Endothelial cell of umbilical vein (primary cell): ENCODE data around the gene FBXO24. TPM values are rescaled to one million over a fixed set of nuclear protein-coding genes. Genes with fewer than 3 reads are reported as not detected.

Source experiments
- BruUV-seq: library from RNA; stranded (reverse); fragments of 400-500 nt; replicated peaks from 2 replicates; lab custom pipeline; 2021; lab: Mats Ljungman, UMichigan
- CTCF ChIA-PET: fragments of 300-600, 350-600 bp; sonication (Branson Sonifier 250); formaldehyde crosslinking; loops from one replicate; lab custom pipeline; 2021; ENCODE audit warnings: antibody characterized with exemption, inconsistent platforms; lab: Charles Lee
- POLR2A ChIA-PET: fragments of 300-600, 350-600 bp; sonication (Branson Sonifier 250); formaldehyde crosslinking; loops from one replicate; lab custom pipeline; 2021; ENCODE audit warnings: antibody characterized with exemption, inconsistent platforms; lab: Charles Lee
- DNase-seq: peaks from one replicate; pipeline ENCODE4 v3.0.0-alpha.2; 2011; ENCODE audit warnings: low read depth, low spot score
- FAIRE-seq: peaks from 2 replicates; lab custom pipeline; 2011; peaks lifted over from hg19 to GRCh38; lab: Jason Lieb, UNC
- H2AFZ ChIP-seq: 2 replicates; pipeline ENCODE4 v1.6.0; 2012; ENCODE audit warnings: low read depth, low read length, control low read depth, inconsistent platforms
- H3K27ac ChIP-seq: 2 replicates; pipeline ENCODE4 v1.5.1; 2011; ENCODE audit warnings: low read depth, mild to moderate bottlenecking, control low read depth, low read length, moderate library complexity; ENCODE audit not compliant: insufficient read depth
- H3K27me3 ChIP-seq, 2 experiments: 2 replicates each; pipeline versions ENCODE4 v1.6.0 to v1.6.1; 2011; ENCODE audit warnings: low read length in 2 of 2, mixed read lengths in 1 of 2; ENCODE audit not compliant: control insufficient read depth in 2 of 2, insufficient read depth in 2 of 2
- H3K36me3 ChIP-seq, 2 experiments: 2 replicates in 1 of 2; 3 replicates in 1 of 2; pipeline ENCODE4 v1.5.1; 2011; ENCODE audit warnings: low read length in 2 of 2, mild to moderate bottlenecking in 1 of 2, moderate library complexity in 1 of 2; ENCODE audit not compliant: control insufficient read depth in 2 of 2, insufficient read depth in 2 of 2; ENCODE audit errors: extremely low read depth in 1 of 2
- H3K4me1 ChIP-seq: 3 replicates; pipeline ENCODE4 v1.5.1; 2011; ENCODE audit warnings: mild to moderate bottlenecking, low read length; ENCODE audit not compliant: control insufficient read depth, insufficient read depth; ENCODE audit errors: extremely low read depth
- H3K4me2 ChIP-seq: 2 replicates; pipeline ENCODE4 v1.6.1; 2011; ENCODE audit warnings: low read length, control low read depth, mixed read lengths; ENCODE audit not compliant: insufficient read depth
- H3K4me3 ChIP-seq, 3 experiments: fragments of 200-600 bp in 1 of 3; sonication (generic), shearing (Covaris generic) in 1 of 3; replicated peaks in 1 of 3; 2 replicates each; pipeline ENCODE4 v1.5.1; 2011 to 2016; ENCODE audit warnings: control low read depth in 3 of 3, low read length in 3 of 3, mild to moderate bottlenecking in 2 of 3, inconsistent platforms in 1 of 3, low read depth in 1 of 3, moderate library complexity in 1 of 3; ENCODE audit not compliant: insufficient read depth in 1 of 3
- H3K79me2 ChIP-seq: 2 replicates; pipeline ENCODE4 v1.6.0; 2012; ENCODE audit warnings: low read length, inconsistent platforms; ENCODE audit not compliant: control insufficient read depth, insufficient read depth
- H3K9ac ChIP-seq: replicated peaks from 2 replicates; pipeline ENCODE3; 2011; ENCODE audit warnings: low read length, control low read depth; ENCODE audit not compliant: insufficient read depth; ENCODE audit errors: extremely low read depth
- H3K9me1 ChIP-seq: replicated peaks from 3 replicates; pipeline ENCODE4 v1.6.0; 2011; ENCODE audit warnings: mild to moderate bottlenecking, low read length; ENCODE audit not compliant: control insufficient read depth, insufficient read depth; ENCODE audit errors: extremely low read depth
- H3K9me3 ChIP-seq: replicated peaks from 2 replicates; pipeline ENCODE4 v1.5.1; 2012; ENCODE audit warnings: low read length, inconsistent platforms; ENCODE audit not compliant: control insufficient read depth, insufficient read depth
- H4K20me1 ChIP-seq: replicated peaks from 2 replicates; pipeline ENCODE3; 2011; ENCODE audit warnings: mild to moderate bottlenecking, low read length; ENCODE audit not compliant: control insufficient read depth, insufficient read depth; ENCODE audit errors: extremely low read depth
- EZH2 ChIP-seq: IDR thresholded peaks from 2 replicates; pipeline ENCODE4 v1.6.1; 2012; ENCODE audit warnings: borderline replicate concordance, low read depth, mild to moderate bottlenecking, moderate library complexity, low read length, inconsistent platforms; ENCODE audit not compliant: severe bottlenecking
- FOS ChIP-seq: IDR thresholded peaks from 2 replicates; pipeline ENCODE4 v1.6.1; 2011; ENCODE audit warnings: mild to moderate bottlenecking, low read length, moderate library complexity, borderline replicate concordance; ENCODE audit not compliant: insufficient read depth
- GATA2 ChIP-seq: IDR thresholded peaks from 2 replicates; pipeline ENCODE4 v1.7.0; 2011; ENCODE audit warnings: low read depth, mild to moderate bottlenecking, moderate library complexity, mixed read lengths, low read length; ENCODE audit not compliant: insufficient read length, insufficient read depth
- JUN ChIP-seq: IDR thresholded peaks from 2 replicates; pipeline ENCODE4 v1.6.1; 2011; ENCODE audit warnings: borderline replicate concordance, low read depth; ENCODE audit not compliant: insufficient read length, insufficient read depth
- MYC ChIP-seq: IDR thresholded peaks from one replicate; pipeline ENCODE4 v1.6.1; 2011; ENCODE audit warnings: mild to moderate bottlenecking, low read depth, low read length
- POLR2A ChIP-seq: IDR thresholded peaks from 2 replicates; pipeline ENCODE4 v1.6.1; 2012; ENCODE audit warnings: low read depth, mild to moderate bottlenecking, control low read depth, low read length
- POLR2AphosphoS5 ChIP-seq: IDR thresholded peaks from 2 replicates; pipeline ENCODE4 v1.6.1; 2012; ENCODE audit warnings: low read depth, mild to moderate bottlenecking, control low read depth, low read length, moderate library complexity; ENCODE audit not compliant: insufficient read depth
- dilution Hi-C: fragments of 300-500 bp; cut with MboI; formaldehyde crosslinking; loops from one replicate; pipeline ENCODE4 v1.15.0; 2019; ENCODE audit warnings: low sequenced_read_pairs; ENCODE audit not compliant: extremely low pct_ligation_motif_present
- intact Hi-C: fragments of 100-400 bp; cut with micrococcal nuclease; formaldehyde crosslinking; loops from one replicate; pipeline ENCODE4 v1.10.0; 2022
- polyA plus RNA-seq, 4 experiments: library from polyadenylated mRNA; depleted of rRNA in 3 of 4; stranded (reverse) in 3 of 4; unstranded in 1 of 4; fragments of >200 nt; gene quantifications; 2 replicates each; pipeline versions ENCODE4 v1.2.1 to v1.2.3, GENCODE V29; 2011 to 2012; ENCODE audit warnings: missing spikeins in 1 of 4
- total RNA-seq: library from RNA; stranded (reverse); gene quantifications from 2 replicates; pipeline ENCODE4 v1.2.3, GENCODE V29; 2021
- TF ChIP-seq, protein P1 (sequence below), 2 donors: IDR thresholded peaks; 1 replicate in 1 of 2; 2 replicates in 1 of 2; pipeline ENCODE4 v1.5.1; 2011; ENCODE audit warnings: low read length in 2 of 2, mild to moderate bottlenecking in 2 of 2, moderate library complexity in 2 of 2, control low read depth in 1 of 2, inconsistent platforms in 1 of 2, low read depth in 1 of 2; ENCODE audit not compliant: insufficient read depth in 1 of 2; ENCODE audit errors: extremely low read depth in 1 of 2
- TF ChIP-seq, protein P2 (sequence below): IDR thresholded peaks from 2 replicates; pipeline ENCODE4 v1.6.1; 2011; ENCODE audit not compliant: insufficient read depth, insufficient read length

The FBXO24 gene
- total and polyA plus RNA-seq, 2 donors (not counting 3 experiments of a cell fraction or from before 2014, with no cell fraction given): 0.37 to 0.38 TPM

DNA sequence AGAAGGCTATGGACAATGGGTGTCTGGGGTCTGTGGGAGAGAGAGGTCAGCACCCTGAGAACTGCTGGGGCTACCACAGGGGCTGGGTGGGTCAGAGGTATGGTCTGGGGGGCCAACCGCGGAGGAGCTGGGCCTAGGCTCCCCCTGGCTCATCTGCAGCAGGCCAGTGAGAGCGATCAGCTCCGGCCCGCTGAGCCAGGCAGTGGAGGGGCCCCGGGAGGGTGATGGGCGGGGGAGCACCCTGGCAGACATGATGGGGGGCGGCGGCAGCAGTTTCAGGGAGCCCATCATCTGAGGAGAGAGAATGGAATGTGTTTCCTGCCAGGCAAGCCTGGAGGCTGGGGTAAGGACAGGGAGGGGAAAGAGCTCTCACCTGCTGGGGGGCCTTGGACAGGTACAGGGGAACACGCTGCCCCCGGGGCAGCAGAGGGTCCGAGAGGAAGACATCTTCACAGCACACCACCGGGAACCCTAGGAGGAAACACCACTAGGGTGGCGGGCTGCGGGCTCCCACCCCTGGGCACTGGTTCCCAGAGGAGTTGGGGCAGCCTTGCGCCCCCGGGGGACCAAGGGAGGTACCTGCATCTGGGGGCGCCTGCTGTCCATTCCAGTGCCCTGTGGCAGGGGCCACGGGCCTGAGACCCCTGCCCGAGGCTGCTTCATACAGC, 13.7 kb upstream of the FBXO24 start:
- TF ChIP-seq, protein P1, sequence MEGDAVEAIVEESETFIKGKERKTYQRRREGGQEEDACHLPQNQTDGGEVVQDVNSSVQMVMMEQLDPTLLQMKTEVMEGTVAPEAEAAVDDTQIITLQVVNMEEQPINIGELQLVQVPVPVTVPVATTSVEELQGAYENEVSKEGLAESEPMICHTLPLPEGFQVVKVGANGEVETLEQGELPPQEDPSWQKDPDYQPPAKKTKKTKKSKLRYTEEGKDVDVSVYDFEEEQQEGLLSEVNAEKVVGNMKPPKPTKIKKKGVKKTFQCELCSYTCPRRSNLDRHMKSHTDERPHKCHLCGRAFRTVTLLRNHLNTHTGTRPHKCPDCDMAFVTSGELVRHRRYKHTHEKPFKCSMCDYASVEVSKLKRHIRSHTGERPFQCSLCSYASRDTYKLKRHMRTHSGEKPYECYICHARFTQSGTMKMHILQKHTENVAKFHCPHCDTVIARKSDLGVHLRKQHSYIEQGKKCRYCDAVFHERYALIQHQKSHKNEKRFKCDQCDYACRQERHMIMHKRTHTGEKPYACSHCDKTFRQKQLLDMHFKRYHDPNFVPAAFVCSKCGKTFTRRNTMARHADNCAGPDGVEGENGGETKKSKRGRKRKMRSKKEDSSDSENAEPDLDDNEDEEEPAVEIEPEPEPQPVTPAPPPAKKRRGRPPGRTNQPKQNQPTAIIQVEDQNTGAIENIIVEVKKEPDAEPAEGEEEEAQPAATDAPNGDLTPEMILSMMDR (IDR thresholded peaks at IDR 0.05; ENCODE audit: extremely low read depth in 1 of 2, insufficient read depth in 1 of 2, low read depth in 1 of 2, low read length in 2 of 2): no peak
- TF ChIP-seq EZH2: no peak
- TF ChIP-seq GATA2: no peak
- TF ChIP-seq MYC: no peak
- no peak for TF ChIP-seq FOS
- TF ChIP-seq, protein P2, sequence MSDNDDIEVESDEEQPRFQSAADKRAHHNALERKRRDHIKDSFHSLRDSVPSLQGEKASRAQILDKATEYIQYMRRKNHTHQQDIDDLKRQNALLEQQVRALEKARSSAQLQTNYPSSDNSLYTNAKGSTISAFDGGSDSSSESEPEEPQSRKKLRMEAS: no peak
- no peak for TF ChIP-seq JUN
- TF ChIP-seq POLR2AphosphoS5: no peak
- no peak for TF ChIP-seq POLR2A
- Histone ChIP-seq H3K4me3 (no peak overlapping the region), H3K27ac (no peak overlapping the region), H3K9me3 (no peaks in the 10 kb centered on the region), H3K4me2 (no peak overlapping the region), H3K4me1 (peaks cover 11% of the 10 kb centered on the region), H3K27me3 (no peaks in the 10 kb centered on the region), H3K9me1 (no peaks in the 10 kb centered on the region), H3K79me2 (no peaks in the 10 kb centered on the region), H2AFZ (no peak overlapping the region), H3K36me3 (peaks cover 0 to 23% of the 10 kb centered on the region in 2 experiments), H3K9ac (no peak overlapping the region), H4K20me1 (no peaks in the 10 kb centered on the region)
- intact Hi-C loops (no loop called here), dilution Hi-C loops (no loop called here)
- no TSS peak for BruUV-seq
- CTCF ChIA-PET: interaction anchor here (0.9 to 1.3 kb wide), 2 partner anchors 9 to 13 kb away, joined by 3 to 4 read pairs; no protein-coding TSS in a partner anchor
- FAIRE-seq: no peak
- POLR2A ChIA-PET: interaction anchor here (0.5 kb wide), 1 partner anchor 163 kb away, joined by 3 read pairs; no protein-coding TSS in a partner anchor
- DNase-seq: no peak
